Natural killer cell (primary cell): ENCODE results near the gene SRCIN1. TPM values are rescaled to one million over a fixed set of nuclear protein-coding genes. Genes with fewer than 3 reads are reported as not detected.

Experiments
- ATAC-seq, 3 donors: fragments of 150-1000 bp in 2 of 3; fragments of 200-7000 bp in 1 of 3; cut with Tn5 transposase; 1 replicate in 1 of 3; 2 replicates in 2 of 3; pipeline ENCODE4 v1.10.0; 2021; ENCODE audit warnings: mild to moderate bottlenecking in 2 of 3, moderate library complexity in 2 of 3
- DNase-seq, 2 donors: peaks; one replicate each; pipeline versions ENCODE4 v3.0.0 to v3.0.0-alpha.2; 2013 to 2021; ENCODE audit warnings: mixed read lengths in 1 of 2
- H3K27ac ChIP-seq: one replicate; pipeline ENCODE4 v1.5.1; 2013; ENCODE audit warnings: mild to moderate bottlenecking, low read length
- H3K27me3 ChIP-seq: one replicate; pipeline ENCODE4 v1.6.1; 2013; ENCODE audit warnings: low read length; ENCODE audit not compliant: control insufficient read depth, insufficient read depth
- H3K36me3 ChIP-seq: one replicate; pipeline ENCODE4 v1.6.1; 2013; ENCODE audit warnings: low read length; ENCODE audit not compliant: control insufficient read depth, insufficient read depth
- H3K4me1 ChIP-seq: one replicate; pipeline ENCODE4 v1.6.1; 2013; ENCODE audit warnings: low read length; ENCODE audit not compliant: control insufficient read depth, insufficient read depth
- H3K4me3 ChIP-seq: one replicate; pipeline ENCODE4 v1.5.1; 2013; ENCODE audit warnings: low read length
- H3K9me3 ChIP-seq: one replicate; pipeline ENCODE4 v1.6.1; 2013; ENCODE audit warnings: low read length; ENCODE audit not compliant: control insufficient read depth, insufficient read depth
- H3K27ac Mint-ChIP-seq, 2 donors: one replicate each; pipeline ENCODE4 v1.8.0; 2022; ENCODE audit warnings: mild to moderate bottlenecking in 2 of 2, mixed read lengths in 2 of 2, moderate library complexity in 1 of 2
- H3K27me3 Mint-ChIP-seq, 2 donors: one replicate each; pipeline ENCODE4 v1.8.0; 2022; ENCODE audit warnings: low read depth in 2 of 2, mixed read lengths in 2 of 2
- H3K36me3 Mint-ChIP-seq: one replicate; pipeline ENCODE4 v1.8.0; 2022; ENCODE audit warnings: mixed read lengths
- H3K4me1 Mint-ChIP-seq, 2 donors: one replicate each; pipeline ENCODE4 v1.8.0; 2022; ENCODE audit warnings: mixed read lengths in 2 of 2
- H3K4me3 Mint-ChIP-seq: one replicate; pipeline ENCODE4 v1.8.0; 2022; ENCODE audit warnings: mild to moderate bottlenecking, moderate library complexity, mixed read lengths
- H3K9me3 Mint-ChIP-seq, 2 donors: one replicate each; pipeline ENCODE4 v1.8.0; 2022; ENCODE audit warnings: mixed read lengths in 2 of 2
- CTCF ChIP-seq: fragments of 200-600 bp; IDR thresholded peaks from one replicate; pipeline ENCODE4 v1.8.0; 2022; ENCODE audit warnings: antibody characterized with exemption
- WGBS: methylation state at CpG from one replicate; pipeline ENCODE4 v1.1.7; 2013; ENCODE audit warnings: missing lambda C conversion rate; ENCODE audit not compliant: insufficient coverage; 5-methylcytosine and 5-hydroxymethylcytosine counted together
- intact Hi-C: fragments of 100-400 bp; cut with micrococcal nuclease; formaldehyde crosslinking; loops from one replicate; pipeline ENCODE4 v1.14.2; 2022
- total RNA-seq, 4 donors: library from RNA; stranded (reverse); fragments of 120-200 nt in 1 of 4; gene quantifications; one replicate each; pipeline versions ENCODE4 v1.2.3 to v1.2.4, GENCODE V29; 2013 to 2022

SRCIN1 gene
- total RNA-seq, 3 donors from 2014 or later (not counting 1 experiment from before 2014, with no cell fraction given), result 0.28 to 0.50 TPM; not detected in 1

- Histone ChIP-seq H3K27me3 (no peaks in the 10 kb centered on the region), H3K27ac (no peak overlapping the region), H3K4me1 (no peaks in the 10 kb centered on the region), H3K36me3 (no peaks in the 10 kb centered on the region), H3K4me3 (no peak overlapping the region), H3K9me3 (no peaks in the 10 kb centered on the region)
- ATAC-seq, result no peak
- Mint-ChIP-seq H3K36me3 (no peaks in the 10 kb centered on the region), H3K4me3 (no peak overlapping the region), H3K27ac (no peak overlapping the region), H3K9me3 (no peaks in the 10 kb centered on the region), H3K27me3 (peaks cover 0 to 4% of the 10 kb centered on the region in 2 donors), H3K4me1 (no peaks in the 10 kb centered on the region)
- no peak for DNase-seq
- 84% methylated on average over 8 of the region's 8 CpGs for WGBS
- no peak for TF ChIP-seq CTCF
- intact Hi-C loops, result no loop called here
Measured at GRCh38 chr17:38542286-38542685, 63.5 kb downstream of the SRCIN1 start.

GRCh38 chr17:38541281-38541680 lies 64.5 kb downstream of the SRCIN1 start:
- peaks cover 0 to 1% of the 10 kb centered on the region in 2 donors for H3K27me3 Mint-ChIP-seq
- TF ChIP-seq CTCF, result no peak
- H3K4me3 ChIP-seq, result no peak overlapping the region
- no peaks in the 10 kb centered on the region for H3K4me1 ChIP-seq
- H3K4me1 Mint-ChIP-seq, result no peaks in the 10 kb centered on the region
- H3K27ac ChIP-seq, result no peak overlapping the region
- intact Hi-C loops, result no loop called here
- no peaks in the 10 kb centered on the region for H3K9me3 ChIP-seq
- H3K36me3 ChIP-seq, result no peaks in the 10 kb centered on the region
- no peak for DNase-seq
- H3K9me3 Mint-ChIP-seq, result no peaks in the 10 kb centered on the region
- ATAC-seq, result no peak
- H3K4me3 Mint-ChIP-seq, result no peak overlapping the region
- H3K36me3 Mint-ChIP-seq, result no peaks in the 10 kb centered on the region
- 85% methylated on average over 11 of the region's 11 CpGs for WGBS
- H3K27me3 ChIP-seq, result no peaks in the 10 kb centered on the region
- no peak overlapping the region for H3K27ac Mint-ChIP-seq

- Mint-ChIP-seq H3K9me3 (no peaks in the 10 kb centered on the region), H3K27ac (no peak overlapping the region), H3K27me3 (peaks cover 6 to 8% of the 10 kb centered on the region in 2 donors), H3K36me3 (no peaks in the 10 kb centered on the region), H3K4me3 (no peak overlapping the region), H3K4me1 (no peaks in the 10 kb centered on the region)
- Histone ChIP-seq H3K27ac (no peak overlapping the region), H3K4me3 (no peak overlapping the region), H3K27me3 (no peaks in the 10 kb centered on the region), H3K36me3 (no peaks in the 10 kb centered on the region), H3K4me1 (no peaks in the 10 kb centered on the region), H3K9me3 (no peaks in the 10 kb centered on the region)
- ATAC-seq, result no peak
- TF ChIP-seq CTCF, result no peak
- 75% methylated on average over 10 of the region's 11 CpGs for WGBS
- intact Hi-C loops, result no loop called here
- no peak for DNase-seq
Measured at GRCh38 chr17:38540514-38541045, 65.2 kb downstream of the SRCIN1 start.

- H3K27ac Mint-ChIP-seq, result no peak overlapping the region
- no peak for ATAC-seq
- Histone ChIP-seq H3K4me1 (no peaks in the 10 kb centered on the region), H3K36me3 (no peaks in the 10 kb centered on the region), H3K9me3 (no peaks in the 10 kb centered on the region), H3K27me3 (no peaks in the 10 kb centered on the region), H3K4me3 (no peak overlapping the region), H3K27ac (no peak overlapping the region)
- TF ChIP-seq CTCF, result no peak
- H3K36me3 Mint-ChIP-seq, result no peaks in the 10 kb centered on the region
- H3K9me3 Mint-ChIP-seq, result no peaks in the 10 kb centered on the region
- DNase-seq, result no peak
- 81% methylated on average over 8 of the region's 8 CpGs for WGBS
- H3K4me3 Mint-ChIP-seq, result no peak overlapping the region
- intact Hi-C loops, result no loop called here
- no peaks in the 10 kb centered on the region for H3K4me1 Mint-ChIP-seq
- H3K27me3 Mint-ChIP-seq, result peaks cover 8 to 11% of the 10 kb centered on the region in 2 donors
Measured at GRCh38 chr17:38539386-38539785, 66.4 kb downstream of the SRCIN1 start.
